IPS-20b (cell line): ENCODE data around the gene BCL11B.

Experiments used
- H3K27ac ChIP-seq: one replicate; pipeline ENCODE4 v1.5.1; 2013; ENCODE audit warnings: low read length
- H3K27me3 ChIP-seq: 2 replicates; pipeline ENCODE4 v1.6.1; 2013; ENCODE audit warnings: mild to moderate bottlenecking, low read length, inconsistent platforms; ENCODE audit not compliant: insufficient read depth
- H3K36me3 ChIP-seq: 2 replicates; pipeline ENCODE4 v1.6.1; 2013; ENCODE audit warnings: low read depth, mild to moderate bottlenecking, inconsistent platforms, low read length, moderate library complexity; ENCODE audit not compliant: insufficient read depth
- H3K4me1 ChIP-seq: 2 replicates; pipeline ENCODE4 v1.6.1; 2013; ENCODE audit warnings: mild to moderate bottlenecking, control low read depth, inconsistent platforms, low read length, moderate library complexity; ENCODE audit not compliant: insufficient read depth
- H3K4me3 ChIP-seq: 2 replicates; pipeline ENCODE4 v1.5.1; 2013; ENCODE audit warnings: mild to moderate bottlenecking, low read length, inconsistent platforms
- H3K9ac ChIP-seq: 2 replicates; pipeline ENCODE4 v1.6.1; 2013; ENCODE audit warnings: low read depth, mild to moderate bottlenecking, inconsistent platforms, low read length, moderate library complexity
- H3K9me3 ChIP-seq: 2 replicates; pipeline ENCODE4 v1.6.1; 2013; ENCODE audit warnings: mild to moderate bottlenecking, low read depth, low read length, inconsistent platforms; ENCODE audit not compliant: insufficient read depth

The BCL11B gene

DNA sequence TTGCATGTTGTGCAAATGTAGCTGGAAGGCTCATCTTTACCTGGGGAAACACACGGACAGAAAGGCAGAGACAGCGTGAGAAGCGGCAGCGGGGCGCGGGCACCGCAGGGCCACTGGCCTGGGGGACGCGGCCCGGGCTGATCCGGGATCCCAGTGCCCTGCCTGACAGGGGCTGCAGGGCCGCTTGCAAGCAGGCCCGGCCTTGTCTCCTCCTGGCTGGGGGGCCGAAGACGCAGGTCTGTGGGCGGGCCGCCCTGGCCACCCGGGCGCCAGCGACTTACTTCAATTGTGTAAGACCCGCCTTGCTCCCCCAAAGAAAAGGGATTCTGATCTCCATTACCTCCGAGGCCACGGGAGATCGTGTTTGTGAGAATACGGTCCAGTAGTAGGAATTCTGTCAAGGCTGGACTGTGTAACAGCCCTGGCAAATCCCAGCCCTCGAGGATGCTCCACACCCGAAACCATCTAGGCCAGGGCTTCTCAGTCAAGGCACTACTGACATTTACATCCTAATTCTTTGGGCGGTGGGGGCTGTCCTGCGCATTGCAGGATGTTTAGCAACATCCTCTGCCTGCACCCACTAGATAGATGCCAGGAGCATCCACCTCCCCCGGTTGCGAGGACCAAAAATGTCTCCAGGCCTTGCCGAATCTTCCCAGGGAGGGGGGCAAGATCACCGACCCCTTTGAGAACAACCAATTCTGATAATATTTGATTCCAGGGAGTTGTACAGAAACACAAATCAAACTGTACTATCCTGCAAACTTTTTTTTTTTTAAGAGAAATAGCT lies 95.6 kb downstream of the BCL11B start:
- Histone ChIP-seq H3K36me3 (no peaks in the 10 kb centered on the region), H3K27ac (no peak overlapping the region), H3K27me3 (no peaks in the 10 kb centered on the region), H3K4me3 (no peak overlapping the region), H3K9ac (no peak overlapping the region), H3K4me1 (peaks cover 4% of the 10 kb centered on the region; the same call in 1 of the 2 replicates), H3K9me3 (no peaks in the 10 kb centered on the region)

DNA sequence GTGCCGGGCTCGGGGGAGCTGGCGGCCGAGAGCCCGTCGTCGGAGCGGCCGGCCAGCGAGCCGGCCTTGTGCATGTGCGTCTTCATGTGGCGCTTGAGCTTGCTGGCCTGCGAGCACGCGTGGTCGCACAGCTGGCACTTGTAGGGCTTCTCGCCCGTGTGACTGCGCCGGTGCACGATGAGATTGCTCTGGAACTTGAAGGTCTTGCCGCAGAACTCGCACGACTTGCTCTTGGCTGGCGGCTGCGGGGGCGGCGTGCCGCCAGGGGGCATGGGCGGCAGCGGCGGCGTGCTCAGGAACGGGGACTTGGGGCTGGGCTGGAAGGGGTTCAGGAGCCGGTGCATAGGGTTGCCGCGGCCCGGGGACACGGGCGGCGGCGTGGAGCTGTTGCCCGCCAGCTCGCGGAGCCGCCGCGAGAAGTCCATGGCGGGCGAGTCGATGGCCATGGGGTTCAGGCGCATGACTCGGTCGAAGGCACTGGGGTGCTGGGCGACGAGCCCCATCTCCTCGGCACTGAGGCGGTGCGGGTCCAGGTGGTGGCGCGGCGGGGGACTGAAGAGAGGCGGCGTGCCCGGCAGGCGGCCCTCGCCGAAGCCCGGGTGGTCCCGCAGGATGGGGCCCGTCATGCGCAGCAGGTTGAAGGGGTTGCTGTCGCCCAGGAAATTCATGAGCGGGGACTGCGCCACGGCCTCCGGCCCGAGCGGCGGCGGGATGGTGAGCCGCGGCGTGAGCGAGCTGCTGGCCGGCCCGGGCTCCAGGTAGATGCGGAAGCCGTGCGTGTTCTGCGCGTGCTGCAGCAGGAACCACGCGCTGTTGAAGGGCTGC lies 96.5 kb downstream of the BCL11B start:
- Histone ChIP-seq H3K4me3 (no peak overlapping the region), H3K36me3 (no peaks in the 10 kb centered on the region), H3K9me3 (no peaks in the 10 kb centered on the region)

DNA sequence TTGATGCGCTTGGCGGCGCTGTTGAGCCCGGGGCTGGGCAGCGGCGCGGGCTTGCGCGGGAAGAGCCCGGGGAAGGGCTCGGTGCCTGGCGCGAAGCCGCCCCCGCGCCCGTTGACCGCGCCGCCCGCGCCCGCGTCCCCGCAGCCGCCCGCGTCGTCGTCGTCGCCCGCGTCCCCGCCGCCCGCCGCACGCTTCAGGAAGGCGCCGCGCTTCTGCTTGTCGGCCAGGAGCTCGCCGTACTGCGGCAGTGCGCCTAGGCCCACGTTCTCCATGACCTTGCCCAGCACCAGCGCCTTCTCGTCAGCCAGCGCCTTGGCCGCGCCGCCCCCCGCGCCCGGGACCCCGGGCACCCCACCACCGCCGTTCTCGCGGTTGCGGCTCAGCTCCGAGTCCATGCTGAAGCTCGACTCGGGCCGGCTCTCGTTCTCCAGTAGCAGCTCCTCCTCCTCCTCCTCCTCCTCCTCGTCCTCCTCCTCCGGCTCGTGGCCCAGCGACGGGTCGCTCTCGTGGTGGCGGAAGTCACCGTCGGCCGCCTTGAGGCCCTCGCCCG lies 97.2 kb downstream of the BCL11B start:
- H3K27ac ChIP-seq, result no peak overlapping the region
- H3K36me3 ChIP-seq, result no peaks in the 10 kb centered on the region
- peaks cover 4% of the 10 kb centered on the region; the same call in 1 of the 2 replicates for H3K4me1 ChIP-seq
- no peak overlapping the region for H3K9ac ChIP-seq
- H3K27me3 ChIP-seq, result no peaks in the 10 kb centered on the region
- no peak overlapping the region for H3K4me3 ChIP-seq
- no peaks in the 10 kb centered on the region for H3K9me3 ChIP-seq

More for the DNA sequence above, 96.5 kb downstream of the BCL11B start:
- Histone ChIP-seq H3K9ac (no peak overlapping the region), H3K27me3 (no peaks in the 10 kb centered on the region), H3K4me1 (peaks cover 4% of the 10 kb centered on the region; the same call in 1 of the 2 replicates), H3K27ac (no peak overlapping the region)

DNA sequence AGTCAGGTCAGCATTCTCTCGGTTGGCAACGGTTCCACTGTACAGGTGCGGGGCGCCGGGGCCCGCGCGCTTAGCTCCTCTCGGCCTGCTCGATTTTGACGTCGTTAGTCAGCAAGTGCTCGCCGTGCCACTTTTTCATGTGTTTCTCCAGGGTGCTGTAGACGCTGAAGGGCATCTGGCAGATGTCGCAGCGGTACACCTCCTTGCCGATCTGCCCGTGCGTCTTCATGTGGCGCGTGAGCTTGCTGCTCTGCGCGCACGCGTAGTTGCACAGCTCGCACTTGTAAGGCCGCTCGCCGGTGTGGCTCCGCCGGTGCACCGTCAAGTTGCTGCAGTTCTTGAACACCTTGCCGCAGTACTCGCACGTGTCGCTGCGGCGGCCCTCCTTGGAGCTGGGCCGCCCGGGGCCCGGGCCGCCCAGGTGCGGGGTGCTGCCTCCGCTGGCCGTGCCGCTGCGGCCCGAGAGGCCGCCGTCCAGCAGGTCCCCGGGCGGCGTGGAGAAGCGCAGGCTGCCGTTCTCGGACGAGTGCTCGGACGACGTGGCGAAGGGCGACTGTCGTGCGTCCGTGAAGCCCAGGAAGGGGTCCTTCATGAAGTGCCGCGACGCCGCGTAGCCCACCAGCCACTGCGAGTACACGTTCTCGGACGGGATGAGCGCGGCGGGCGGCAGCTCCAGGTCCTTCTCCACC lies 97.8 kb downstream of the BCL11B start:
- Histone ChIP-seq H3K36me3 (no peaks in the 10 kb centered on the region), H3K9me3 (no peaks in the 10 kb centered on the region), H3K27ac (no peak overlapping the region), H3K4me3 (no peak overlapping the region), H3K4me1 (peaks cover 4% of the 10 kb centered on the region; the same call in 1 of the 2 replicates), H3K27me3 (no peaks in the 10 kb centered on the region), H3K9ac (no peak overlapping the region)

DNA sequence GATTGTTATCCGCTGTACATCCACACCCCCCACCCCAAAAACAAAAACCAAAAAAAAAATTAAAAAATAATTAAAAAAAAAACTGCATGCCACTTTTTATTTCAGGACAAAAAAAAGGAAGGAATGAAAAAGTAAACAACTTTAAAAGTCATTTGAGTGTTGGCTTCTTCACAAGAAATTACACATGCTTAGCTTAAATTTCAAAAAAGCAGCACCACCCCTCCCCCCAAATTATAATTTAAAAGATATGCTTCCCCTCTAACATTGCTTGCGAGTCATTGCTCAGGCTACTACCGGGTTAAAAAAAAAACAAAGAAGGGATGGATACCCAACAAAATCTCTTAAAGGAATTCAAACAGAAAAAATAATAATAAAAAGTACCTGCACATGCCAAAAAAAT lies 98.5 kb downstream of the BCL11B start:
- no peaks in the 10 kb centered on the region for H3K36me3 ChIP-seq
- no peak overlapping the region for H3K4me3 ChIP-seq
- peaks cover 4% of the 10 kb centered on the region; the same call in 1 of the 2 replicates for H3K4me1 ChIP-seq

DNA sequence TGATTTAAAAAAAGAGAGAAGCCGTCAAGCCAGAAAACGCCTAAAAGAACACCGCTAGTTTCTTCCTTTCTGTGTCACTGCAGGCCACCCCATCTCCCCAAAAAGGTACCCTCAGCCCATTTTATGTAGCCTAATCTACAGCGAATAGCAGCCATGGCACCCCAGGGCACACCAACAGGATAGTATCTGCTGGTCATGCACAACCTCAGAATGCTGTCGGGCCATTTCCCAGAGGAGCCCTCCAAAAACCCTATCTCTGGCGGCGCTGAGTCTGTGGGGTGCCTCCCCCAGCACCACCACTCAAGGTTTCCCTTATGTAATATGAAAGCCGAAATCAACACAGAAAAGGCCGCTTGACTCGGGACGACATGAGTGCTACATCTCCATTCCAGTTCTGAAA lies 98.9 kb downstream of the BCL11B start:
- Histone ChIP-seq H3K27ac (no peak overlapping the region), H3K27me3 (no peaks in the 10 kb centered on the region), H3K4me1 (no peaks in the 10 kb centered on the region; the same call in 1 of the 2 replicates), H3K36me3 (no peaks in the 10 kb centered on the region), H3K9me3 (no peaks in the 10 kb centered on the region), H3K4me3 (no peak overlapping the region), H3K9ac (no peak overlapping the region)

More for the DNA sequence above, 98.5 kb downstream of the BCL11B start:
- Histone ChIP-seq H3K9ac (no peak overlapping the region), H3K9me3 (no peaks in the 10 kb centered on the region), H3K27ac (no peak overlapping the region), H3K27me3 (no peaks in the 10 kb centered on the region)

DNA sequence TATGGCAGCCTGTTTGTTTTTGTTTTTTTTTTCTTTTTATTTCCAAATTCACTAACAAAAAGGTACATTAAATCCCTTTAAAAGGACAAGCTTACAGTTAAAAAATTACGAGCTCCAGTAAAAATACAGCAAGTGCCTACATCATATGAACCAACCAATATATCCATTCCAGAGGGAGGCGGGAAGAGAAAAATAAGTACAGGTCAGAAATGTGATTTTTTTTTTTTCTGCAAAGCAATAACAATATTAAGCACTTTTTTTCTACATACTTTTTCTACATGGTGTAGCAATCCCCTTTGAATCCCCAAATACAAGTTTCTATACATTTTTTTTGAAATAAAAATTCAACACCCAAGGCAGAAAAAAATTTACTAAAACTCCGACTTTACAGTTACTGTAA lies 100.6 kb downstream of the BCL11B start:
- Histone ChIP-seq H3K9ac (no peak overlapping the region), H3K9me3 (no peaks in the 10 kb centered on the region), H3K4me3 (no peak overlapping the region), H3K27me3 (no peaks in the 10 kb centered on the region), H3K4me1 (no peaks in the 10 kb centered on the region; the same call in 1 of the 2 replicates), H3K27ac (no peak overlapping the region), H3K36me3 (no peaks in the 10 kb centered on the region)

DNA sequence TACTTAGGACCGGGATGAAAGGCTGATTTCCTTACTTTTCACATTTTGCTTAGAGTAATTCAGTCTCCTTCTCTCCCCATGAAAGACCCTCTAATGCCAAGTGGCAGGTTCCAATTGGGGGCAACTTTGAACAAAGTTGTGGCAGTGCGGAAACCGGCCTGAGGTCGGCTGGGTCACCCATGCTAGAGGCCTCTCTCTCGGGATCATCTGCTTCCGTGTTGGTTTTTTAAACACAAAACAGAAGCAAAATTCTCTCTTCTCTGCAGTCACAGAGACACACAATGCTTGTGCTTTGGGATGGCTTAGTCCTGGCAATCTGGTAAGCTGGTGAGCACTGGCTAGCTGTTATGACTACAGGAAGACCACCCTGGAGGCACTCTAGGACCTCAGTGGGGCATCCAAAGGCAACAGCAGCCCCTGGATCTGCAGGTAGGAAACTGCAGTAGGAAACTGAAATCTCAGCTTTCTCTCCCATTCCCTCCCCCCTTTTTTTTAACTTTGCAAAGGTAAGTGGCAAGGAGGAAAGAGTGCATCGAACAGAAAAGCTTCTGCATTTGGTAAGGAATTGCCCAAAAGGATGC lies 102.1 kb downstream of the BCL11B start:
- H3K9me3 ChIP-seq, result no peaks in the 10 kb centered on the region
- no peaks in the 10 kb centered on the region; the same call in 1 of the 2 replicates for H3K4me1 ChIP-seq
- no peaks in the 10 kb centered on the region for H3K36me3 ChIP-seq
- H3K9ac ChIP-seq, result no peak overlapping the region
- no peak overlapping the region for H3K27ac ChIP-seq
- no peak overlapping the region for H3K4me3 ChIP-seq
- H3K27me3 ChIP-seq, result no peaks in the 10 kb centered on the region

DNA sequence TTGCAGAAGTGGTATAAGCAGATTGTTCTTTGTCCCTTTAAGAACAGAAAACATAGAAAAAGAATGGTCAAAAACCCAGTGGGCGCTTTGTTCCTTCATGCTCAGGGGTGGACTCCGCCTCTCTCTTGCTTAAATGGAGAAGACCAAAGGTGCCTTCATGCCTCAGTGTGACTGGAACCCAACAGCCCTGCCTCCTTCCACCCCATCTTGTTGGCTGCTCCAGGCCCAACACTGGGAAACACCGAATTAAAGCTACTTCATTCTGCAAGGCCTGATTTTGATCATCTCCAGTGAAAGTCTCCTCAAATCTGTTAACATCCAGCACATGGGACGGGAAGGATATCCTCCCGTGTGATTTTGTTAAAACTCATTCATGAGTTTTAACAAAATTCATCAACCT lies 103.7 kb downstream of the BCL11B start:
- H3K9ac ChIP-seq, result no peak overlapping the region
- H3K27me3 ChIP-seq, result no peaks in the 10 kb centered on the region
- no peak overlapping the region for H3K27ac ChIP-seq
- H3K4me1 ChIP-seq, result no peaks in the 10 kb centered on the region; the same call in 1 of the 2 replicates
- H3K4me3 ChIP-seq, result no peak overlapping the region
- H3K9me3 ChIP-seq, result no peaks in the 10 kb centered on the region
- no peaks in the 10 kb centered on the region for H3K36me3 ChIP-seq

DNA sequence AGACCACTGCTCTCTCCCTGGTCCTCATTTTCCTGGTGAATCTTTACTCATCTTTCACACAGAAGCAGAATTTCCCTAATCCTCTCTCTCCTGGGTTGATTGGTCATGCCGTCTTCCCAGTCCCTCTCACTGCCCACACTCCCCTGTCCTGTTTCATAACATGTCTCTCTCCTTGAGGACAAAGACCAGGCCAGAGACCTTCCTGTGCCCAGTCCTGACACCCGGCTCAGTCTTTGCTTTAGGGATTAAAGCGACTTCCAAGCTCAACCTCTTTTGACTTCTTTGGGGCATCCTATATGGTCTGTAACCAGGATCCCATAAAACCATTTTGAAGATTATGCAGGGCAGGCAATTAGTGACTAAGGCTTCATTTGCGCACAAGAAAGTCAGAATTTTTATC lies 105.5 kb downstream of the BCL11B start:
- Histone ChIP-seq H3K4me3 (no peak overlapping the region), H3K9me3 (no peaks in the 10 kb centered on the region), H3K4me1 (no peaks in the 10 kb centered on the region; the same call in 1 of the 2 replicates)

DNA sequence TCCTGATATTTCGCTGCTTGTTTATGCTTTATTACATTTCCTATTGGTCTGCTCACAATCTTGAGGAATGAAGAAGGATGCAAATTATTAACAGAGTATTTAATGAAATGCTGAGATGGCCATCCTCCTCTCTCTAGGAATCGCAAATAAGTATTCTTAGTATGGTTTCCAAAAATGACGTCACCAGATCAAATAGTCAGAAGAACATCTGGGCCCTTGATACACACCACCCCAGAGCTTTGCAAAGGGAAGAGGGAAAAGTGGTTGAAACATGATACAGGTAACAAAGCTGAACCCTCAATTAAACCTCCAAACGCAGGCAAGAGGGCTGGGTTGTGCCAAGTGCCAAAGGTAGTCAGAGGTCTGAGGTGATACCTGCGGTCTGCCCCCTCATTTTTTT lies 107.3 kb downstream of the BCL11B start:
- no peaks in the 10 kb centered on the region for H3K9me3 ChIP-seq
- no peaks in the 10 kb centered on the region for H3K36me3 ChIP-seq
- H3K4me3 ChIP-seq, result no peak overlapping the region
- no peak overlapping the region for H3K9ac ChIP-seq
- no peaks in the 10 kb centered on the region for H3K27me3 ChIP-seq
- H3K27ac ChIP-seq, result no peak overlapping the region
- no peaks in the 10 kb centered on the region; the same call in 1 of the 2 replicates for H3K4me1 ChIP-seq

More for the DNA sequence above, 105.5 kb downstream of the BCL11B start:
- Histone ChIP-seq H3K36me3 (no peaks in the 10 kb centered on the region), H3K27me3 (no peaks in the 10 kb centered on the region), H3K9ac (no peak overlapping the region), H3K27ac (no peak overlapping the region)
